OCI-LY7 (cell line): ENCODE data around the gene ZHX3.

Experiments
- CTCF ChIP-seq: fragments of 200-600 bp; sonication (generic); conservative IDR thresholded peaks from 2 replicates; pipeline ENCODE4 v1.5.1; 2014; ENCODE audit warnings: mild to moderate bottlenecking, antibody characterized with exemption, low read length, moderate library complexity, mixed read lengths
- EZH2phosphoT487 ChIP-seq: fragments of 200-600 bp; sonication (generic); IDR thresholded peaks from 2 replicates; pipeline ENCODE4 v1.6.1; 2018; ENCODE audit warnings: low read depth, borderline replicate concordance, mild to moderate bottlenecking, mixed run types, antibody characterized with exemption, low read length, moderate library complexity, mixed read lengths

GRCh38 chr20:41329435-41330342, 12.2 kb upstream of the ZHX3 start:
- no peak for TF ChIP-seq CTCF
- TF ChIP-seq EZH2phosphoT487: no peak
